Limb (tissue), 2 donors: Measurements from ENCODE around the gene OGFOD1.

ENCODE experiments used
- DNase-seq, 2 donors: peaks; one replicate each; pipeline ENCODE4 v3.0.0-alpha.2; 2016; ENCODE audit errors: extremely low spot score in 2 of 2

The OGFOD1 gene

GRCh38 chr16:56525236-56525635 lies 73.9 kb downstream of the OGFOD1 start:
- peak; percentile 37 to 50 for DNase-seq
